Prostate gland (tissue), 2 donors: ENCODE measurements around the gene SLC5A1. TPM values are rescaled to one million over a fixed set of nuclear protein-coding genes. Genes with fewer than 3 reads are reported as not detected.
A peak's percentile ranks its signal among the peaks of the same experiment; 100 is the strongest.

ENCODE experiments used
- DNase-seq: peaks from one replicate; pipeline ENCODE4 v3.0.0-alpha.2; 2019; ENCODE audit warnings: low spot score
- H3K27ac ChIP-seq, 2 donors: fragments of 200-600 bp; sonication (generic); 2 replicates each; pipeline ENCODE4 v1.5.1; 2017 to 2019
- H3K27me3 ChIP-seq: fragments of 200-600 bp; sonication (generic); replicated peaks from 2 replicates; pipeline ENCODE4 v1.5.1; 2019; ENCODE audit not compliant: insufficient read depth
- H3K36me3 ChIP-seq, 2 donors: fragments of 200-600 bp; sonication (generic); 1 replicate in 1 of 2; 2 replicates in 1 of 2; pipeline versions ENCODE4 v1.5.1 to v1.8.1; 2017 to 2019
- H3K4me1 ChIP-seq: fragments of 200-600 bp; sonication (generic); replicated peaks from 2 replicates; pipeline ENCODE4 v1.5.1; 2019
- H3K4me3 ChIP-seq, 2 donors: fragments of 200-600 bp; sonication (generic); 2 replicates each; pipeline ENCODE4 v1.5.1; 2017 to 2019
- H3K9me3 ChIP-seq: fragments of 200-600 bp; sonication (generic); 2 replicates; pipeline ENCODE4 v1.5.1; 2017
- CTCF ChIP-seq, 4 experiments: fragments of 200-600 bp in 2 of 4; fragments of 450-650 bp in 2 of 4; sonication (generic) in 2 of 4; IDR thresholded peaks; 1 replicate in 3 of 4; 2 replicates in 1 of 4; pipeline ENCODE4 v1.5.1; 2016 to 2019; ENCODE audit warnings: antibody characterized with exemption in 4 of 4, mild to moderate bottlenecking in 2 of 4, moderate library complexity in 2 of 4
- POLR2A ChIP-seq: fragments of 450-650 bp; IDR thresholded peaks from one replicate; pipeline ENCODE4 v1.6.1; 2016; ENCODE audit warnings: antibody characterized with exemption, mild to moderate bottlenecking
- POLR2AphosphoS5 ChIP-seq: sonication (generic); formaldehyde crosslinking; IDR thresholded peaks from one replicate; pipeline ENCODE4 v1.6.1; 2017; ENCODE audit warnings: antibody characterized with exemption
- WGBS: methylation state at CpG from one replicate; pipeline ENCODE4 v1.1.5; 2018; 5-methylcytosine and 5-hydroxymethylcytosine counted together
- intact Hi-C: fragments of 100-400 bp; cut with DNase I; formaldehyde crosslinking; loops from one replicate; pipeline ENCODE4 v1.14.2; 2022
- total RNA-seq, 2 donors: library from RNA; depleted of rRNA; stranded (reverse); fragments of >200 nt; gene quantifications; one replicate each; pipeline ENCODE4 v1.1.0, GENCODE V29; 2016

The SLC5A1 gene
- total RNA-seq: 1 to 10 TPM; 2.9 to 4.8 TPM

GRCh38 chr22:32042924-32043323 is at the start of gene SLC5A1:
Gene SLC5A1 (plus strand): TSS chr22:32043261. CDS start chr22:32043282, 21 bp downstream.
- Histone ChIP-seq H3K36me3 (no peaks in the 10 kb centered on the region), H3K4me3 (no peak within 1 kb of the TSS), H3K27ac (peak within 1 kb of the TSS; percentile 34 to 49), H3K9me3 (no peaks in the 10 kb centered on the region), H3K27me3 (no peaks in the 10 kb centered on the region), H3K4me1 (no peaks in the 10 kb centered on the region)
- DNase-seq: peak; percentile 89
- TF ChIP-seq POLR2AphosphoS5 (peak; percentile 80), POLR2A (peak; percentile 48), CTCF (IDR thresholded peaks at IDR 0.05) (peak in 1 of 4 experiments; percentile 4)
- 29% methylated on average over 17 of the region's 21 CpGs for WGBS
- intact Hi-C loops: no loop called here

GRCh38 chr22:31995046-31995445 is 48.0 kb upstream of the SLC5A1 start:
- no peak for TF ChIP-seq POLR2A
- TF ChIP-seq CTCF (IDR thresholded peaks at IDR 0.05): no peak
- no peak overlapping the region for H3K27ac ChIP-seq
- intact Hi-C loops: no loop called here
- 86% methylated on average over 3 of the region's 3 CpGs for WGBS
- no peak overlapping the region for H3K4me3 ChIP-seq
- H3K36me3 ChIP-seq: no peaks in the 10 kb centered on the region
- H3K9me3 ChIP-seq: no peaks in the 10 kb centered on the region
- no peaks in the 10 kb centered on the region for H3K27me3 ChIP-seq
- no peak for DNase-seq
- no peaks in the 10 kb centered on the region for H3K4me1 ChIP-seq

GRCh38 chr22:31995807-31996206 is 47.3 kb upstream of the SLC5A1 start:
- Histone ChIP-seq H3K36me3 (no peaks in the 10 kb centered on the region), H3K4me1 (no peaks in the 10 kb centered on the region), H3K27me3 (no peaks in the 10 kb centered on the region), H3K9me3 (no peaks in the 10 kb centered on the region), H3K27ac (no peak overlapping the region), H3K4me3 (no peak overlapping the region)
- intact Hi-C loops: no loop called here
- WGBS: 37% methylated on average over 3 of the region's 3 CpGs
- no peak for TF ChIP-seq POLR2A
- TF ChIP-seq POLR2AphosphoS5: no peak
- no peak for TF ChIP-seq CTCF (IDR thresholded peaks at IDR 0.05)
- no peak for DNase-seq

GRCh38 chr22:31998784-31999385 is 44.2 kb upstream of the SLC5A1 start:
- intact Hi-C loops: no loop called here
- Histone ChIP-seq H3K27me3 (no peaks in the 10 kb centered on the region), H3K4me1 (no peaks in the 10 kb centered on the region), H3K36me3 (no peaks in the 10 kb centered on the region), H3K4me3 (no peak overlapping the region), H3K27ac (no peak overlapping the region), H3K9me3 (no peaks in the 10 kb centered on the region)
- WGBS: 86% methylated on average over 3 of the region's 3 CpGs
- no peak for DNase-seq
- TF ChIP-seq POLR2A: no peak
- no peak for TF ChIP-seq CTCF (IDR thresholded peaks at IDR 0.05)
- TF ChIP-seq POLR2AphosphoS5: no peak

- no peak for TF ChIP-seq POLR2AphosphoS5
- intact Hi-C loops: no loop called here
These were observed 42.9 kb upstream of the SLC5A1 start for GRCh38 chr22:32000181-32000580.

More at GRCh38 chr22:32000181-32000580, 42.9 kb upstream of the SLC5A1 start:
- WGBS: 57% methylated on average over 1 of the region's 1 CpG
- H3K27me3 ChIP-seq: no peaks in the 10 kb centered on the region
- H3K27ac ChIP-seq: no peak overlapping the region
- no peaks in the 10 kb centered on the region for H3K4me1 ChIP-seq
- no peaks in the 10 kb centered on the region for H3K36me3 ChIP-seq
- no peak overlapping the region for H3K4me3 ChIP-seq
- DNase-seq: no peak
- H3K9me3 ChIP-seq: no peaks in the 10 kb centered on the region
